GM19193 (cell line): ENCODE measurements around the gene SYNE2.

Experiments used
- POLR2A ChIP-seq: IDR thresholded peaks from 4 replicates; pipeline ENCODE4 v1.6.1; 2011; ENCODE audit not compliant: insufficient read depth, insufficient read length; ENCODE audit errors: extremely low read depth

Gene SYNE2

GRCh38 chr14:64234877-64235651 is 382.3 kb downstream of the SYNE2 start:
- no peak for TF ChIP-seq POLR2A

- TF ChIP-seq POLR2A = peak; percentile 60
Measured at GRCh38 chr14:64235652-64236640, 383.1 kb downstream of the SYNE2 start.

GRCh38 chr14:64238049-64238448 is 385.2 kb downstream of the SYNE2 start:
- no peak for TF ChIP-seq POLR2A

- TF ChIP-seq POLR2A = no peak
Measured at GRCh38 chr14:64238631-64239030, 385.8 kb downstream of the SYNE2 start.

GRCh38 chr14:64244279-64244678 is 391.5 kb downstream of the SYNE2 start:
- TF ChIP-seq POLR2A = no peak

- no peak for TF ChIP-seq POLR2A
Measured at GRCh38 chr14:64245491-64245890, 392.7 kb downstream of the SYNE2 start.

- TF ChIP-seq POLR2A = no peak
Measured at GRCh38 chr14:64246688-64247087, 393.9 kb downstream of the SYNE2 start.

GRCh38 chr14:64247195-64247594 is 394.4 kb downstream of the SYNE2 start:
- TF ChIP-seq POLR2A = no peak

GRCh38 chr14:64248689-64249088 is 395.9 kb downstream of the SYNE2 start:
- no peak for TF ChIP-seq POLR2A

GRCh38 chr14:64249363-64249762 is 396.6 kb downstream of the SYNE2 start:
- TF ChIP-seq POLR2A = no peak

- TF ChIP-seq POLR2A = no peak
Measured at GRCh38 chr14:64253672-64254071, 400.9 kb downstream of the SYNE2 start.

- TF ChIP-seq POLR2A = no peak
Measured at GRCh38 chr14:64255756-64256155, 403.0 kb downstream of the SYNE2 start.

GRCh38 chr14:64260418-64260817 is 407.6 kb downstream of the SYNE2 start:
- TF ChIP-seq POLR2A = no peak

- TF ChIP-seq POLR2A = no peak
Measured at GRCh38 chr14:64265222-64265621, 412.4 kb downstream of the SYNE2 start.

GRCh38 chr14:64266239-64266638 is 413.4 kb downstream of the SYNE2 start:
- TF ChIP-seq POLR2A = no peak

GRCh38 chr14:64272019-64272418 is 419.2 kb downstream of the SYNE2 start:
- TF ChIP-seq POLR2A = no peak
